Gastrocnemius medialis (tissue), 4 donors: Measurements from ENCODE around the gene COPRS. TPM values are rescaled to one million over a fixed set of nuclear protein-coding genes. Genes with fewer than 3 reads are reported as not detected.

Source experiments
- ATAC-seq, 2 donors: fragments of 150-250 bp; one replicate each; pipeline ENCODE4 v1.9.1; 2016
- DNase-seq, 2 donors: peaks; one replicate each; pipeline ENCODE4 v3.0.0-alpha.2; 2019
- H3K27ac ChIP-seq, 4 donors: fragments of 200-600 bp; sonication (generic); 1 replicate in 1 of 4; 2 replicates in 3 of 4; pipeline ENCODE4 v1.5.1; 2016 to 2018; ENCODE audit warnings: mild to moderate bottlenecking in 2 of 4, moderate library complexity in 1 of 4
- H3K27me3 ChIP-seq, 3 donors: fragments of 200-600 bp; sonication (generic) in 2 of 3; 1 replicate in 1 of 3; 2 replicates in 2 of 3; pipeline versions ENCODE4 v1.5.1 to v1.6.0; 2016 to 2019; ENCODE audit warnings: mild to moderate bottlenecking in 1 of 3, moderate library complexity in 1 of 3
- H3K36me3 ChIP-seq, 2 donors: fragments of 200-600 bp; sonication (generic) in 1 of 2; one replicate each; pipeline ENCODE4 v1.5.1; 2017 to 2018
- H3K4me1 ChIP-seq, 2 donors: fragments of 200-600 bp; sonication (generic) in 1 of 2; one replicate each; pipeline ENCODE4 v1.5.1; 2016 to 2017; ENCODE audit warnings: mild to moderate bottlenecking in 2 of 2
- H3K4me3 ChIP-seq, 4 donors: fragments of 200-600 bp; sonication (generic) in 3 of 4; 1 replicate in 1 of 4; 2 replicates in 3 of 4; pipeline ENCODE4 v1.5.1; 2016 to 2019; ENCODE audit warnings: mild to moderate bottlenecking in 2 of 4
- H3K9me3 ChIP-seq, 3 donors: fragments of 200-600 bp; sonication (generic) in 2 of 3; 1 replicate in 1 of 3; 2 replicates in 2 of 3; pipeline ENCODE4 v1.5.1; 2016 to 2019
- CTCF ChIP-seq, 5 experiments: fragments of 450-650 bp in 3 of 5; fragments of 200-600 bp in 2 of 5; sonication (generic) in 2 of 5; IDR thresholded peaks in 4 of 5; conservative IDR thresholded peaks in 1 of 5; 1 replicate in 4 of 5; 2 replicates in 1 of 5; pipeline ENCODE4 v1.5.1; 2016 to 2019; ENCODE audit warnings: antibody characterized with exemption in 5 of 5, mild to moderate bottlenecking in 3 of 5, moderate library complexity in 3 of 5
- POLR2A ChIP-seq, 2 donors: fragments of 450-650 bp; IDR thresholded peaks; one replicate each; pipeline ENCODE4 v1.6.1; 2017; ENCODE audit warnings: antibody characterized with exemption in 2 of 2, mild to moderate bottlenecking in 2 of 2, moderate library complexity in 2 of 2
- in situ Hi-C, 4 donors: fragments of 200-750 bp; cut with MboI; loops; one replicate each; pipeline versions ENCODE4 v1.15.0 to v1.8.0; 2017; ENCODE audit warnings: low sequenced_read_pairs in 4 of 4
- intact Hi-C: fragments of 100-400 bp; cut with DNase I; formaldehyde crosslinking; loops from one replicate; pipeline ENCODE4 v1.15.1; 2023; ENCODE audit warnings: low total_unique reads
- total RNA-seq, 4 donors: library from RNA; depleted of rRNA; stranded (reverse); fragments of >200 nt; gene quantifications; one replicate each; pipeline versions ENCODE4 v1.1.0 to v1.2.3, GENCODE V29; 2016

COPRS gene
- total RNA-seq, 4 donors from 2014 or later, result 43.8 to 73.9 (median 61.6) TPM

DNA sequence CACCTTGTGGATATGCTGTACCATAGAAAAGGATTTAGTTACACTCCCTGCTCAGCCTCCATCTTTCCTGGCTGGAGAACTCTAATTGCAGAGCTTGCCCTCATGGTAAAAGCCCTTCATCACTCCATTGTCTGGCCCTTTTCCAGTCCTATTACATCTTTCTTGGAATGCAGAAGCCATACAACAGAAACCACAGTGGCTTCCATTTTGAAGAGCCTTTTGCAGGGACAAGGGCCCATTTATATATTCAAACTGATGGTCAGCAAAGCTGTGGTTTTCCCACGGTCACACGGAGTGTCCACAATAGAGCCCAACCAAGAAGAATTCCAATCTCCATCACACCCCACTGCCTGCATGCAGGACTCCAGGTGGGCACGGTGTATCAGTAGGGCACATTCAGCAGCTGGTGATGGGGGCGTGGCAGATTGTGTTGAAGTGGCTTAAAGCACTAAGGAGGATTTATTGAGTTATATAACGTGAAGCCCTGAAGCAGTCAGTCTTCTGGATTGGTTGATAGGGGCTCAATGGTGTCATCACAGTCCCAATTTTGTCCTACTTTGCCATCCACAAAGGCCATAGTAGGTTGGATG lies 20.3 kb downstream of the COPRS start:
- Histone ChIP-seq H3K4me1 (peaks cover 11 to 13% of the 10 kb centered on the region in 2 donors), H3K36me3 (no peaks in the 10 kb centered on the region), H3K27ac (no peak overlapping the region), H3K27me3 (no peaks in the 10 kb centered on the region), H3K9me3 (no peaks in the 10 kb centered on the region), H3K4me3 (no peak overlapping the region)
- ATAC-seq (no peak), DNase-seq (no peak)
- intact Hi-C loops, result no loop called here
- in situ Hi-C loops, result loop anchor here in 3 of 4 donors (25.0 kb wide), 1 partner anchor 401 kb away; no protein-coding TSS in a partner anchor
- TF ChIP-seq CTCF (IDR thresholded peaks at IDR 0.05 in 4 of 5, conservative IDR thresholded peaks at IDR 0.05 in 1 of 5), result no peak
- TF ChIP-seq POLR2A (IDR thresholded peaks at IDR 0.05), result no peak

DNA sequence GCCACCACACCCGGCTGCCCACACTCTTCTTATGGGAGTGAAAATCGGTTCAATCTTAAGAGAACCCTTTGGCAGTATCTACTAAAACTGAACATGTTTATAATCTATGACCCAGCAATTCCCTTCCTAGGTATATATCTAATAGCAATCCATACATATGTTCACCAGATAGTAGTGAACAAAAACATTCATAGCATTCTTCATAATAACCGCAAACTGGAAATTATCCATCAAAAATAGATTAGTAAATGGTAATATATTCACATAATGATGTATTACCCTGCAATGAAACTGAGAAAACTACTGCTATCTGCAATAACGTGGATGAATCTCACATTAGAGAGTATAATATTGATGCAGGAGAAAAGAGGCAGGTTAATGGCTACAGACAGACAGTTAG lies 23.1 kb downstream of the COPRS start:
- no peak for ATAC-seq
- no peak for TF ChIP-seq POLR2A (IDR thresholded peaks at IDR 0.05)
- TF ChIP-seq CTCF (IDR thresholded peaks at IDR 0.05 in 4 of 5, conservative IDR thresholded peaks at IDR 0.05 in 1 of 5), result no peak
- Histone ChIP-seq H3K4me3 (no peak overlapping the region), H3K27ac (no peak overlapping the region), H3K36me3 (no peaks in the 10 kb centered on the region), H3K27me3 (no peaks in the 10 kb centered on the region), H3K9me3 (no peaks in the 10 kb centered on the region), H3K4me1 (no peaks in the 10 kb centered on the region)
- intact Hi-C loops (no loop called here), in situ Hi-C loops (loop anchor here in 3 of 4 donors (25.0 kb wide), 1 partner anchor 399 kb away; no protein-coding TSS in a partner anchor)
- no peak for DNase-seq

- TF ChIP-seq CTCF (IDR thresholded peaks at IDR 0.05 in 4 of 5, conservative IDR thresholded peaks at IDR 0.05 in 1 of 5) (no peak), POLR2A (IDR thresholded peaks at IDR 0.05) (no peak)
These were observed 24.6 kb downstream of the COPRS start for GRCh38 chr17:31834448-31834847.

DNA sequence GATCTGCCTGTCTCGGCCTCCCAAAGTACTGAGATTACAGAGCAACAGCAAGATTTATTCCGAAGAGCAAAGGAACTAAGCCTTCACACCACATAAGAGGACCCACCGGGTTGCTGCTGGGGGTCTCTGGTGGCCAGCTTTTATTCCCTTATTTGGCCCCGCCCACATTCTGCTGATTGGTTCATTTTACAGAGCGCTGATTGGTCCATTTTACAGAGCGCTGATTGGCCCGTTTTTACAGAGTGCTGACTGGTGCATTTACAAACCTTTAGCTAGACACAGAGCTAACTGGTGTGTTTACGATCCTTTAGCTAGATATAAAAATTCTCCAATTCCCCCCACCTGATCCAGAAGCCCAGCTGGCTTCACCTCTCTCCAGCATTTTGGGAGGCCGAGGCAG lies 26.3 kb downstream of the COPRS start:
- no peaks in the 10 kb centered on the region for H3K36me3 ChIP-seq
- no peaks in the 10 kb centered on the region for H3K27me3 ChIP-seq
- no peaks in the 10 kb centered on the region for H3K9me3 ChIP-seq
- H3K27ac ChIP-seq, result no peak overlapping the region
- in situ Hi-C loops (loop anchor here in 3 of 4 donors (25.0 kb wide), 1 partner anchor 395 kb away; no protein-coding TSS in a partner anchor), intact Hi-C loops (no loop called here)
- H3K4me1 ChIP-seq, result no peaks in the 10 kb centered on the region
- no peak for DNase-seq
- TF ChIP-seq POLR2A (IDR thresholded peaks at IDR 0.05), result no peak
- TF ChIP-seq CTCF (IDR thresholded peaks at IDR 0.05 in 4 of 5, conservative IDR thresholded peaks at IDR 0.05 in 1 of 5), result no peak
- no peak for ATAC-seq
- no peak overlapping the region for H3K4me3 ChIP-seq

More at GRCh38 chr17:31834448-31834847, 24.6 kb downstream of the COPRS start:
- no peaks in the 10 kb centered on the region for H3K36me3 ChIP-seq
- H3K4me3 ChIP-seq, result no peak overlapping the region
- in situ Hi-C loops, result loop anchor here in 3 of 4 donors (25.0 kb wide), 1 partner anchor 397 kb away; no protein-coding TSS in a partner anchor
- no peaks in the 10 kb centered on the region for H3K4me1 ChIP-seq
- H3K9me3 ChIP-seq, result no peaks in the 10 kb centered on the region
- ATAC-seq (no peak), DNase-seq (no peak)
- no peak overlapping the region for H3K27ac ChIP-seq
- intact Hi-C loops, result no loop called here
- H3K27me3 ChIP-seq, result no peaks in the 10 kb centered on the region
